ENCODE results near the gene SLC44A5.

DNA sequence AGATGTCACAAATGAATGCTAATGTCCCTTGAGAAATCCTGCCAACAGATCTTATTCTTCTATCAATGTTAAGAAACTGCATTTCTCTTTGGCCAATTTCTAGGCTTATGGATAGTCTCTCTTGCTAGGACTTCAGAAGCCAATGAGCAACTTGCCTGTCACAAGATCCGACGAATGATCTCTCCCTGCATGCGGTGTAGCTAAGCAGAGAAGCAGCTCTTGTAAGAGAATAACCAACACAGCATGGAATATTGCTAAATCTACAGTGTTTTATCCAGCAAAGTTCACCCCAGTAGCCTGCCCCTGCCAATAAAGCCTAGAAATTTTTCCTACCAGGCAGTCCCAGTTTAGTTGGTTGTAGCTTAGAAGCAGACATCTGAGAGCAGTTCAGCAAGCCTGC lies 2.1 kb upstream of the SLC44A5 start:
- no peak for TF ChIP-seq EZH2 (IDR thresholded peaks at IDR 0.05)
- no peak for TF ChIP-seq POLR2AphosphoS5 (IDR thresholded peaks at IDR 0.05; ENCODE audit: borderline replicate concordance, low read depth, low read length)

Data from SK-N-MC (cell line).